ENCODE data around the gene BMP2.

DNA sequence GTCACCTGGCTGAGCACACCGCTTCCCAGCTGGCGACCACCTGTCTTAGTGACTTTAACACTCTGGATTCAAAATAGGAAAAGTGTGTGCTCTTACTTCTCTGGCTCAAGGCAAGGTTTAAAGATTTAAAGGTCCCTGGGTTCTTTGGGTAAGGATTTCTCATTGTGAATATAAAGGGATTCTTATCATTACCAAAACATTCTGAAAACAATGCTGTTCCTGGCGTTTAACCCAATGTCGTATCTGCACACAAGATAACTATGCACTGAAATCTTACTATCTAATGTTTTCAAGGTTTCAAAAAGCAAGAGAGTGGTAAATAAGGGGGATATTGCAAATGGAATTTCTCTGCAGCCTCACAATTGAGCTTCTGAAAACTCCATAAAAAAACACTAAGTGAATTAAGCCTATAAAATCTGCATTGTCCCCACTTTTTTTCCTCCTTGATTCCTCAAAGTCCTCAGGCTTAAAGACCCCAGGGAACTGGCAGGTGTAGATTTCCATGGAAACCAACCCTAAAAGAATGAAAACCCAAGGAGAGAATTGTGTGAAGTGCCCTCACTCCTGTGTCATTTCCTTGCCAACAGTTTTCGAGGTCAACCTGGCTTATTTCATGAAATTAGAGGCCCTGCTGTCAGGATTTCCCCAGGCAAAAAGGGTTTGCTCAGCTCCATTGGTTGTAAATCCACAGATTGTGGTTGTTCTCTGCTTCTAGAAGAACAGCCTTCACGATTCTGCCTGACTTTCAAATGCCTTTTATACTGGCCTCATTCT, 44.0 kb downstream of the BMP2 start:
- TF ChIP-seq, protein P1, sequence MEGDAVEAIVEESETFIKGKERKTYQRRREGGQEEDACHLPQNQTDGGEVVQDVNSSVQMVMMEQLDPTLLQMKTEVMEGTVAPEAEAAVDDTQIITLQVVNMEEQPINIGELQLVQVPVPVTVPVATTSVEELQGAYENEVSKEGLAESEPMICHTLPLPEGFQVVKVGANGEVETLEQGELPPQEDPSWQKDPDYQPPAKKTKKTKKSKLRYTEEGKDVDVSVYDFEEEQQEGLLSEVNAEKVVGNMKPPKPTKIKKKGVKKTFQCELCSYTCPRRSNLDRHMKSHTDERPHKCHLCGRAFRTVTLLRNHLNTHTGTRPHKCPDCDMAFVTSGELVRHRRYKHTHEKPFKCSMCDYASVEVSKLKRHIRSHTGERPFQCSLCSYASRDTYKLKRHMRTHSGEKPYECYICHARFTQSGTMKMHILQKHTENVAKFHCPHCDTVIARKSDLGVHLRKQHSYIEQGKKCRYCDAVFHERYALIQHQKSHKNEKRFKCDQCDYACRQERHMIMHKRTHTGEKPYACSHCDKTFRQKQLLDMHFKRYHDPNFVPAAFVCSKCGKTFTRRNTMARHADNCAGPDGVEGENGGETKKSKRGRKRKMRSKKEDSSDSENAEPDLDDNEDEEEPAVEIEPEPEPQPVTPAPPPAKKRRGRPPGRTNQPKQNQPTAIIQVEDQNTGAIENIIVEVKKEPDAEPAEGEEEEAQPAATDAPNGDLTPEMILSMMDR (IDR thresholded peaks at IDR 0.05): no peak
- TF ChIP-seq POLR2A (IDR thresholded peaks at IDR 0.05): no peak

All from testis (tissue), 2 donors.